ENCODE measurements around the gene SPATA9. TPM values are rescaled to one million over a fixed set of nuclear protein-coding genes. Genes with fewer than 3 reads are reported as not detected.

Gene SPATA9
- total and polyA plus RNA-seq, 3 donors from 2014 or later = 7.4 to 36.9 (median 21.2) TPM

- WGBS, 2 donors = 84 to 87% methylated on average over 3 of the region's 3 CpGs
- Histone ChIP-seq H3K4me1 (no peaks in the 10 kb centered on the region), H3K27ac (no peak overlapping the region), H3K4me3 (no peak overlapping the region), H3K36me3 (ENCODE audit: low read depth, missing control alignments) (no peaks in the 10 kb centered on the region), H3K27me3 (no peaks in the 10 kb centered on the region), H3K9me3 (no peaks in the 10 kb centered on the region)
- intact Hi-C loops (cut with DNase I; ENCODE audit: low total_unique reads) = no loop called here
- DNase-seq = no peak
- TF ChIP-seq, protein P1, sequence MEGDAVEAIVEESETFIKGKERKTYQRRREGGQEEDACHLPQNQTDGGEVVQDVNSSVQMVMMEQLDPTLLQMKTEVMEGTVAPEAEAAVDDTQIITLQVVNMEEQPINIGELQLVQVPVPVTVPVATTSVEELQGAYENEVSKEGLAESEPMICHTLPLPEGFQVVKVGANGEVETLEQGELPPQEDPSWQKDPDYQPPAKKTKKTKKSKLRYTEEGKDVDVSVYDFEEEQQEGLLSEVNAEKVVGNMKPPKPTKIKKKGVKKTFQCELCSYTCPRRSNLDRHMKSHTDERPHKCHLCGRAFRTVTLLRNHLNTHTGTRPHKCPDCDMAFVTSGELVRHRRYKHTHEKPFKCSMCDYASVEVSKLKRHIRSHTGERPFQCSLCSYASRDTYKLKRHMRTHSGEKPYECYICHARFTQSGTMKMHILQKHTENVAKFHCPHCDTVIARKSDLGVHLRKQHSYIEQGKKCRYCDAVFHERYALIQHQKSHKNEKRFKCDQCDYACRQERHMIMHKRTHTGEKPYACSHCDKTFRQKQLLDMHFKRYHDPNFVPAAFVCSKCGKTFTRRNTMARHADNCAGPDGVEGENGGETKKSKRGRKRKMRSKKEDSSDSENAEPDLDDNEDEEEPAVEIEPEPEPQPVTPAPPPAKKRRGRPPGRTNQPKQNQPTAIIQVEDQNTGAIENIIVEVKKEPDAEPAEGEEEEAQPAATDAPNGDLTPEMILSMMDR (IDR thresholded peaks at IDR 0.05) = no peak
- no peak for TF ChIP-seq POLR2A (IDR thresholded peaks at IDR 0.05)
Measured at GRCh38 chr5:95609711-95610110, 73.1 kb downstream of the SPATA9 start.

Other genes starting within 250 kb of the SPATA9 start
- gene SKIC3, start 128.0 kb downstream of the SPATA9 start, total RNA-seq = 10 to 100 TPM; 45.8 to 50.6 TPM
- gene SKIC3, start 128.0 kb downstream of the SPATA9 start, polyA plus RNA-seq (ENCODE audit: insufficient read depth, low read depth, low replicate concordance) = 10.3 TPM
- gene ARSK, start 127.9 kb downstream of the SPATA9 start, total RNA-seq = 1 to 10 TPM; 5.8 to 6.8 TPM
- gene ARSK, start 127.9 kb downstream of the SPATA9 start, polyA plus RNA-seq (ENCODE audit: insufficient read depth, low read depth, low replicate concordance) = 2.4 TPM
- under 1 TPM; 0.87 to 0.99 TPM for gene GPR150, start 62.9 kb downstream of the SPATA9 start, total RNA-seq
- 0.45 TPM for gene GPR150, start 62.9 kb downstream of the SPATA9 start, polyA plus RNA-seq (ENCODE audit: insufficient read depth, low read depth, low replicate concordance)
- 10 to 100 TPM; 11.8 to 12.8 TPM for gene RFESD, start 36.2 kb downstream of the SPATA9 start, total RNA-seq
- 25.1 TPM for gene RFESD, start 36.2 kb downstream of the SPATA9 start, polyA plus RNA-seq (ENCODE audit: insufficient read depth, low read depth, low replicate concordance)
- gene RHOBTB3, start 48.3 kb upstream of the SPATA9 start, total RNA-seq = 100 to 1,000 TPM; 163 to 190 TPM
- 44.1 TPM for gene RHOBTB3, start 48.3 kb upstream of the SPATA9 start, polyA plus RNA-seq (ENCODE audit: insufficient read depth, low read depth, low replicate concordance)
- 1 to 10 TPM; 4.5 to 5.4 TPM for gene GLRX, start 139.7 kb upstream of the SPATA9 start, total RNA-seq
- 15.0 TPM for gene GLRX, start 139.7 kb upstream of the SPATA9 start, polyA plus RNA-seq (ENCODE audit: insufficient read depth, low read depth, low replicate concordance)